OCI-LY1 (cell line): Measurements from ENCODE around the gene SUFU.

Source experiments
- CTCF ChIP-seq: fragments of 200-600 bp; sonication (generic), shearing (Covaris generic); IDR thresholded peaks from 2 replicates; pipeline ENCODE4 v1.5.1; 2017; ENCODE audit warnings: mild to moderate bottlenecking, antibody characterized with exemption, low read length, moderate library complexity, mixed read lengths
- EZH2 ChIP-seq: fragments of 200-600 bp; sonication (generic), shearing (Covaris generic); IDR thresholded peaks from 2 replicates; pipeline ENCODE4 v1.8.0; 2017; ENCODE audit warnings: borderline replicate concordance, mixed run types, mild to moderate bottlenecking, antibody characterized with exemption, low read length, moderate library complexity, mixed read lengths

- TF ChIP-seq CTCF (no peak), EZH2 (no peak)
These were observed 50.8 kb downstream of the SUFU start for GRCh38 chr10:102554531-102554930.
